ENCODE data around the gene TENM4.

Gene TENM4

DNA sequence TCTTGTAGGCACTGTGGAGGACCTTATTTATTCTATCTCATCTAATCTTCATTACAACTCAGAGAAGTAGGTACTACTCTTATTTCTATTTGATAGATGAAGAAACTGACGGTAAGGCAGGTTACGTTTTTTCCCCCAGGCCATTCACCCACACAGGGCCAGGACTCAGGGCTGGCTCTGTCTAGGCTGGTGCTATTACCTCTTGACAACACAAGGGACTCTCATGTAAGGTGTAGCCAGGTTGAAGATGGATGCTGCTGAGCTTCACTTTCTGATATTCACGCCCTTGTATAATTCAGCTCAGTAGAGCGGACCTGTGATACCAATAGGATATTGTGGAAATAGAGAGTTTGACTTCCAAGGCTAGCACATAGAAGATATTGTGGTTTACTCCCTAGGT lies 453.1 kb downstream of the TENM4 start:
- no peak for TF ChIP-seq TCF12 (IDR thresholded peaks at IDR 0.05; ENCODE audit: low read depth)
- no peak for TF ChIP-seq YY1 (IDR thresholded peaks at IDR 0.05; ENCODE audit: low read depth)
- TF ChIP-seq, protein P1, sequence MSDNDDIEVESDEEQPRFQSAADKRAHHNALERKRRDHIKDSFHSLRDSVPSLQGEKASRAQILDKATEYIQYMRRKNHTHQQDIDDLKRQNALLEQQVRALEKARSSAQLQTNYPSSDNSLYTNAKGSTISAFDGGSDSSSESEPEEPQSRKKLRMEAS (IDR thresholded peaks at IDR 0.05) = no peak
- TF ChIP-seq, protein P2, sequence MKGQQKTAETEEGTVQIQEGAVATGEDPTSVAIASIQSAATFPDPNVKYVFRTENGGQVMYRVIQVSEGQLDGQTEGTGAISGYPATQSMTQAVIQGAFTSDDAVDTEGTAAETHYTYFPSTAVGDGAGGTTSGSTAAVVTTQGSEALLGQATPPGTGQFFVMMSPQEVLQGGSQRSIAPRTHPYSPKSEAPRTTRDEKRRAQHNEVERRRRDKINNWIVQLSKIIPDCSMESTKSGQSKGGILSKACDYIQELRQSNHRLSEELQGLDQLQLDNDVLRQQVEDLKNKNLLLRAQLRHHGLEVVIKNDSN (IDR thresholded peaks at IDR 0.05) = no peak
- no peak for TF ChIP-seq ZBTB7A (IDR thresholded peaks at IDR 0.05; ENCODE audit: low read depth)
- TF ChIP-seq, protein P3, sequence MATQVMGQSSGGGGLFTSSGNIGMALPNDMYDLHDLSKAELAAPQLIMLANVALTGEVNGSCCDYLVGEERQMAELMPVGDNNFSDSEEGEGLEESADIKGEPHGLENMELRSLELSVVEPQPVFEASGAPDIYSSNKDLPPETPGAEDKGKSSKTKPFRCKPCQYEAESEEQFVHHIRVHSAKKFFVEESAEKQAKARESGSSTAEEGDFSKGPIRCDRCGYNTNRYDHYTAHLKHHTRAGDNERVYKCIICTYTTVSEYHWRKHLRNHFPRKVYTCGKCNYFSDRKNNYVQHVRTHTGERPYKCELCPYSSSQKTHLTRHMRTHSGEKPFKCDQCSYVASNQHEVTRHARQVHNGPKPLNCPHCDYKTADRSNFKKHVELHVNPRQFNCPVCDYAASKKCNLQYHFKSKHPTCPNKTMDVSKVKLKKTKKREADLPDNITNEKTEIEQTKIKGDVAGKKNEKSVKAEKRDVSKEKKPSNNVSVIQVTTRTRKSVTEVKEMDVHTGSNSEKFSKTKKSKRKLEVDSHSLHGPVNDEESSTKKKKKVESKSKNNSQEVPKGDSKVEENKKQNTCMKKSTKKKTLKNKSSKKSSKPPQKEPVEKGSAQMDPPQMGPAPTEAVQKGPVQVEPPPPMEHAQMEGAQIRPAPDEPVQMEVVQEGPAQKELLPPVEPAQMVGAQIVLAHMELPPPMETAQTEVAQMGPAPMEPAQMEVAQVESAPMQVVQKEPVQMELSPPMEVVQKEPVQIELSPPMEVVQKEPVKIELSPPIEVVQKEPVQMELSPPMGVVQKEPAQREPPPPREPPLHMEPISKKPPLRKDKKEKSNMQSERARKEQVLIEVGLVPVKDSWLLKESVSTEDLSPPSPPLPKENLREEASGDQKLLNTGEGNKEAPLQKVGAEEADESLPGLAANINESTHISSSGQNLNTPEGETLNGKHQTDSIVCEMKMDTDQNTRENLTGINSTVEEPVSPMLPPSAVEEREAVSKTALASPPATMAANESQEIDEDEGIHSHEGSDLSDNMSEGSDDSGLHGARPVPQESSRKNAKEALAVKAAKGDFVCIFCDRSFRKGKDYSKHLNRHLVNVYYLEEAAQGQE (IDR thresholded peaks at IDR 0.05; ENCODE audit: low read depth) = no peak
- TF ChIP-seq TAF1 (IDR thresholded peaks at IDR 0.05; ENCODE audit: low read depth) = no peak
- TF ChIP-seq EP300 (IDR thresholded peaks at IDR 0.05; ENCODE audit: borderline replicate concordance) = no peak
- no peak for TF ChIP-seq FOXM1 (IDR thresholded peaks at IDR 0.05; ENCODE audit: borderline replicate concordance, low read depth)
- no peak for TF ChIP-seq NFIC (IDR thresholded peaks at IDR 0.05)
- TF ChIP-seq CREB1 (IDR thresholded peaks at IDR 0.05; ENCODE audit: low read depth) = no peak
- TF ChIP-seq TEAD4 (IDR thresholded peaks at IDR 0.05) = no peak
- TF ChIP-seq EGR1 (IDR thresholded peaks at IDR 0.05) = no peak
- TF ChIP-seq RAD21 (IDR thresholded peaks at IDR 0.05; ENCODE audit: low read depth) = no peak
- no peak for TF ChIP-seq CEBPB (IDR thresholded peaks at IDR 0.05)

DNA sequence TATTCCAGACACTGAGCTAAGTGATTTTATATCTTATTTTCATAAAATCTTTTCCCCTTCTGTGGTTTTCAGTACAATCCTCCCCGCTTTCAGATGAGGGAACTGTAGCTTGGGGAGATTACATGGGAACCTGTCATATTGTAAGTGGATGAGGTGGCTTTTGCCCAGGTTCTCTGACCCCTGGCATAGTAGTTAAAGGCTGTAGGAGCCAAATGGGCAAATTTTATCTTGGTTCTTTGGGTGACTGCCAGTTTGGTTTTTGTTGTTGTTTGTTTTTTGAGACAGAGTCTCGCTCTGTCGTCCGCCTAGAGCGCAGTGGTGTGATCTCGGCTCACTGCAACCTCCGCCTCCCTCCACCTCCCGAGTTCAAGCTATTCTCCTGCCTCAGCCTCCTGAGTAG lies 454.5 kb downstream of the TENM4 start:
- TF ChIP-seq NFIC (IDR thresholded peaks at IDR 0.05) (no peak), EGR1 (IDR thresholded peaks at IDR 0.05) (no peak), CEBPB (IDR thresholded peaks at IDR 0.05) (no peak), TCF12 (IDR thresholded peaks at IDR 0.05; ENCODE audit: low read depth) (no peak), FOXM1 (IDR thresholded peaks at IDR 0.05; ENCODE audit: borderline replicate concordance, low read depth) (no peak), YY1 (IDR thresholded peaks at IDR 0.05; ENCODE audit: low read depth) (no peak), RAD21 (IDR thresholded peaks at IDR 0.05; ENCODE audit: low read depth) (no peak), CREB1 (IDR thresholded peaks at IDR 0.05; ENCODE audit: low read depth) (no peak), TEAD4 (IDR thresholded peaks at IDR 0.05) (no peak), TAF1 (IDR thresholded peaks at IDR 0.05; ENCODE audit: low read depth) (no peak), EP300 (IDR thresholded peaks at IDR 0.05; ENCODE audit: borderline replicate concordance) (no peak), ZBTB7A (IDR thresholded peaks at IDR 0.05; ENCODE audit: low read depth) (no peak)
- TF ChIP-seq, protein P2 (IDR thresholded peaks at IDR 0.05) = no peak
- TF ChIP-seq, protein P3 (IDR thresholded peaks at IDR 0.05; ENCODE audit: low read depth) = no peak
- TF ChIP-seq, protein P1 (IDR thresholded peaks at IDR 0.05) = no peak

DNA sequence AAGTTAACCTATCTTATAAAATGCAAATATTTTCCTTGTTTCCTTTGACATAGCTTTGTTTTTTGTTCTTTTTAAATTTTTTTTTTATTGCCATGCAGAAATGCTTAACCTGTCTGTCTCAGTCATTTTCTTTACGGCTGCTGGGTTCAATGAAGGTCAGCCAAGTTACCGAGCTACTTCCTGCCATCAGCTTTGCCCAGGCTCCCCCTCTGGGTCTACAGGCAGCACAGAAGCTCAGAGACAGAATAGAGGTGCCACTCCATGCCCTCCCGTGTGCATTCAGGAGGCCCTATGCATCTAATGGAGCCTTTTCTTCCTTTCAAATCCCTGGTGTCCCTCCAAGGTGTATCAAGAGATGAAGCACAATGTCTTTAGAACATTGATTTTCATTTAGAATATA lies 455.2 kb downstream of the TENM4 start:
- no peak for TF ChIP-seq TAF1 (IDR thresholded peaks at IDR 0.05; ENCODE audit: low read depth)
- TF ChIP-seq RAD21 (IDR thresholded peaks at IDR 0.05; ENCODE audit: low read depth) = no peak
- no peak for TF ChIP-seq EGR1 (IDR thresholded peaks at IDR 0.05)
- TF ChIP-seq, protein P3 (IDR thresholded peaks at IDR 0.05; ENCODE audit: low read depth) = no peak
- TF ChIP-seq FOXM1 (IDR thresholded peaks at IDR 0.05; ENCODE audit: borderline replicate concordance, low read depth) = no peak
- no peak for TF ChIP-seq TEAD4 (IDR thresholded peaks at IDR 0.05)
- no peak for TF ChIP-seq ZBTB7A (IDR thresholded peaks at IDR 0.05; ENCODE audit: low read depth)
- no peak for TF ChIP-seq YY1 (IDR thresholded peaks at IDR 0.05; ENCODE audit: low read depth)
- TF ChIP-seq CREB1 (IDR thresholded peaks at IDR 0.05; ENCODE audit: low read depth) = no peak
- no peak for TF ChIP-seq NFIC (IDR thresholded peaks at IDR 0.05)
- TF ChIP-seq TCF12 (IDR thresholded peaks at IDR 0.05; ENCODE audit: low read depth) = no peak
- TF ChIP-seq, protein P1 (IDR thresholded peaks at IDR 0.05) = no peak
- TF ChIP-seq, protein P2 (IDR thresholded peaks at IDR 0.05) = no peak
- no peak for TF ChIP-seq EP300 (IDR thresholded peaks at IDR 0.05; ENCODE audit: borderline replicate concordance)
- no peak for TF ChIP-seq CEBPB (IDR thresholded peaks at IDR 0.05)

All from Ishikawa (cell line).